ENCODE measurements around the gene DLGAP4.

The DLGAP4 gene

DNA sequence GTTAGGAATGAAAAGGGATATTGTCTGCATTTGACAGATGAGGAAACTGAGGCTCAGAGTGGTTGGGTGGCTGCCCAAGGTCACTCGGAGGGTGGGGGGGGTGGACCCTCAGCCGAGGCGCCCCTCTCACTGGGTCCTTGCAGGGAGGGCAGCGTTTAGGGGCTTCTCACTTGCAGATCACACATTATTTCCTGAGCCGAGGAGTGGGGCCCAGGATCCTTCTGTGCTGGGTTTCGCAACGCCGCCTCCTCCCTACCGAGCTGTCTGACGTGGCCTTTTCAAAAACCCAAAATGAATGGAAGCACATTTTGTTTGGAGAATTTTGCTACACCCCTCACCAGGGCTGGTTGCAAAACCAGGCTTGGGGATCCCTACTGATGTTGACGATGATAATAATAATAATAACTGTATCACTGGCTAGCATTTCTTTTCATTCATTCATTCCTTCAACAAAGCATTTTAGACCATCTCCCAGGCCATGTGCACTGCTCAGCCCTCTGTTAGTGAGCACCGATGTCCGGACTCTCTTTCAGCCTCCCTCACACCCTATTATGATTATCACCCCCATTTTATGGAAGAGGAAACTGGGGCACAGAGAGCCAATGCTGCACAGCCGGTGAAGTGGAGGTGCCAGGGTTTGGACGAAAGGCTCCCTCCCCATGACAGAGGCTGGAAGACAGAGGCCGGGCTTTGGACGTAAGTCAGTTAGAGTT lies 5.2 kb downstream of the DLGAP4 start:
- TF ChIP-seq, protein P1, sequence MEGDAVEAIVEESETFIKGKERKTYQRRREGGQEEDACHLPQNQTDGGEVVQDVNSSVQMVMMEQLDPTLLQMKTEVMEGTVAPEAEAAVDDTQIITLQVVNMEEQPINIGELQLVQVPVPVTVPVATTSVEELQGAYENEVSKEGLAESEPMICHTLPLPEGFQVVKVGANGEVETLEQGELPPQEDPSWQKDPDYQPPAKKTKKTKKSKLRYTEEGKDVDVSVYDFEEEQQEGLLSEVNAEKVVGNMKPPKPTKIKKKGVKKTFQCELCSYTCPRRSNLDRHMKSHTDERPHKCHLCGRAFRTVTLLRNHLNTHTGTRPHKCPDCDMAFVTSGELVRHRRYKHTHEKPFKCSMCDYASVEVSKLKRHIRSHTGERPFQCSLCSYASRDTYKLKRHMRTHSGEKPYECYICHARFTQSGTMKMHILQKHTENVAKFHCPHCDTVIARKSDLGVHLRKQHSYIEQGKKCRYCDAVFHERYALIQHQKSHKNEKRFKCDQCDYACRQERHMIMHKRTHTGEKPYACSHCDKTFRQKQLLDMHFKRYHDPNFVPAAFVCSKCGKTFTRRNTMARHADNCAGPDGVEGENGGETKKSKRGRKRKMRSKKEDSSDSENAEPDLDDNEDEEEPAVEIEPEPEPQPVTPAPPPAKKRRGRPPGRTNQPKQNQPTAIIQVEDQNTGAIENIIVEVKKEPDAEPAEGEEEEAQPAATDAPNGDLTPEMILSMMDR (IDR thresholded peaks at IDR 0.05; ENCODE audit: low read depth, low read length), result no peak
- H3K4me3 ChIP-seq (ENCODE audit: low read depth, low read length), result no peak overlapping the region

DNA sequence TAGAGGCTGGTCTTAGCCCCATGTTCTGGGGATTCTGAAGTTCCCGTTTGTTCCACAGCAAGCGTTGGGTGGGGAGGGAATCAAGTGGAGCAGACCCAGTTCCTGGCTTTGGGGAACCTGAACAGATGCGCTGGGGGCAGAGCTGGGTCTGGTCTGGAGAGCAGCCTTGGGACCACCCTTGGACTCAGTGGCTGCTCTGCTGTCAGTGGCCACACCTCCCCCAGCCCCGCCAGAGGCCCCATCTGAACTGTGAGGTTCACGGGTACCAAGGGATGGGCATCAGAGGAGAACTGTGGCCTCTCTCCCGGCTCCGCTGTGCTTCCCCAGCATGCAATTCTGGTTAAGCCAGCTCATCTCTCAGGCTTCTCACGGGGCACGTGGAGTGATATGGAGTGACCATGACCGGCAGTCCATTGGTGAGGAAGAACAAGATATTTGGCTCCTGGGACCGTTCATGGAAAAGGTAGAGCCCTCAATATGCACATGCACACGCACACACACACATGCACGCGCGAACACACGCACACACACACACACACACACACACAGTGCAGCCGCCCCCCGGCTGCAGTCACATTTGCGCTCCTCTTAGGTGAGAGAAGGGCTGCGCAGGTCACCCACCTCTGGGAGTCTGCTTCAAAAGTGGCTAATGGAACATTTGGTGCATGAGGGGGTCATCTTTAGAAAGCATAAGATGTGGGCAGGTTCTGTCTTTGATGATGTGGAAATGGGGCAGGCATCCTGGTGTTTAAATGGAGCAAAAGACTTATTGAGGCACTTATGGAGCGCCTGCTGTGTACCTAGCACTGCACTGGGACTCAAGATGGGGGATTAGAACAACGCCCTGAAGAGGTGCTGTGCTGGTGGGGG lies 6.0 kb downstream of the DLGAP4 start:
- no peak overlapping the region for H3K4me3 ChIP-seq (ENCODE audit: low read depth, low read length)
- TF ChIP-seq, protein P1 (IDR thresholded peaks at IDR 0.05; ENCODE audit: low read depth, low read length), result no peak

DNA sequence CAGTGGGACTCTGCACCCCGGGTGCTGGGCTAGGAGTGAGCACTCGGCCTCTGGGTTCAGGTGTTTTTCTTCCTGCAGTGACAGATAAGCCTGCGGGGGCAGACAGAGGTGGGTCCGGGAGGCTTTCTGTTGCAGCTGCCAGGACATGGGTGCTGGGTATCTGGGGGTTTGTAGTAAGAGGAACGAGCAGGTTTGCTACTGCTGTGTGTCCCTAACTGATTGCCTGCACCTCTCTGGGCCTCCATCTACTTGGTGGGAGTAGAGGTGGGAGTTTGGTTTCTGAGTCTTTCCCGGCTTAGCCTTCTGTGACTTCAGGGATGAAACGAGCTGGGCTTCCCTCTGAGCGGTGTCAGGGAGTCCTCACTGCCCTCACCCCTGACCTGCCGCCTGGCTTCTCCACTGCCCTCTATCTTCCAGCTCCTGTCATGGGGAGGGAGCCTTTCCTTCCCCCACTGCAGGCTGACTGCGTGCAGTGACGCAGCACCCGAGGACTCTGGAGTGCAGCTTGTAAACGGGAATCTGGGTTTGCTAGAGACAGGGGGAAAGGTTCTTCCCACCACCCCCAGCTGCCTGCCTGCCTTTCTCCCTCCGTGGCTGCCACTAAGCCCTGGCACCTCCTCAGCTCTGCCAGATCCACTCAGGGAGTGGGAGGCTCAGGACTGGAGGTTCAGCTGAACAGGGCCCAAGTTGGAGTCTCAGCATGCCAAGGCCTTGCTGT lies 6.7 kb downstream of the DLGAP4 start:
- TF ChIP-seq, protein P1 (IDR thresholded peaks at IDR 0.05; ENCODE audit: low read depth, low read length), result no peak

DNA sequence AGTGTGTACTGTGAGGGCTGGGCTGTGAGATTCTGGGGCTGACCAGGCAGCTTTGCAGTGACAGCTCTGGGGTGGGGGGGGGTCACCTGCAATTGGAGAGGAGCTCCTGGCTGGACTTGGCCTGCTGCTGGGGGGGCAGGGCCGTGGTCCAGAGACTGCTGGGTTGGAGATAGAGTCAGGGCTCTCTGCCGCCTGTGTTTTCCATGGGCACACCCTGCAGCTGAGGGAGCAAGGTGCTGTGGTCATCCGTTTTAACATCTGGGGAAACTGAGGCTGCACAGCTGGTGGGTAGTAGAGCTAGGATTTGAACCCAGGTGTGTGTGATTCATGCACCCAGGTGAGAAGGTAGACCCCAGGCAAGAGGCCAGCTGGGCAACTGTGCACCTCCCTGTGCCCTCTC lies 7.3 kb downstream of the DLGAP4 start:
- no peak overlapping the region for H3K4me3 ChIP-seq (ENCODE audit: low read depth, low read length)
- TF ChIP-seq, protein P1 (IDR thresholded peaks at IDR 0.05; ENCODE audit: low read depth, low read length), result no peak

More for the DNA sequence above, 6.7 kb downstream of the DLGAP4 start:
- no peak overlapping the region for H3K4me3 ChIP-seq (ENCODE audit: low read depth, low read length)

DNA sequence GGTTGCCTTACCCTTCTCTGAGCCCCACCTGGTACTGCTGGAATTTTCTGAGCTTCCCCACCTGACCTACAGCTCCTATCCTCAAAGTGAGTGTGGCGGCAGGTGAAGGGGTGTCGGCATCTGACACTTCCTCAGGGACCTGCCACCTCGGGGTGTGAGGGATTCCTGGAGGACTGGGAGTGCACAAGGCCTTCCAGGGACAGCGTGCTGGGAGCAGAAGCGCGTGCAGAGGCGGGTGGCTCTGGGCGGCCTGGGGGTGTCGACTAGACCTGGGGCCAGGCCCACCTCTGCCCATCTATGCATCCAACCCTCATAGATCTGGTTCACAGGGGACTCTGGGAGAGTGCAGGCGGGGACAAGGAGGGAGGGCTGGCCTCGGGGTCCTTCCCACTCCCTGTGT lies 7.8 kb downstream of the DLGAP4 start:
- TF ChIP-seq, protein P1 (IDR thresholded peaks at IDR 0.05; ENCODE audit: low read depth, low read length), result no peak

DNA sequence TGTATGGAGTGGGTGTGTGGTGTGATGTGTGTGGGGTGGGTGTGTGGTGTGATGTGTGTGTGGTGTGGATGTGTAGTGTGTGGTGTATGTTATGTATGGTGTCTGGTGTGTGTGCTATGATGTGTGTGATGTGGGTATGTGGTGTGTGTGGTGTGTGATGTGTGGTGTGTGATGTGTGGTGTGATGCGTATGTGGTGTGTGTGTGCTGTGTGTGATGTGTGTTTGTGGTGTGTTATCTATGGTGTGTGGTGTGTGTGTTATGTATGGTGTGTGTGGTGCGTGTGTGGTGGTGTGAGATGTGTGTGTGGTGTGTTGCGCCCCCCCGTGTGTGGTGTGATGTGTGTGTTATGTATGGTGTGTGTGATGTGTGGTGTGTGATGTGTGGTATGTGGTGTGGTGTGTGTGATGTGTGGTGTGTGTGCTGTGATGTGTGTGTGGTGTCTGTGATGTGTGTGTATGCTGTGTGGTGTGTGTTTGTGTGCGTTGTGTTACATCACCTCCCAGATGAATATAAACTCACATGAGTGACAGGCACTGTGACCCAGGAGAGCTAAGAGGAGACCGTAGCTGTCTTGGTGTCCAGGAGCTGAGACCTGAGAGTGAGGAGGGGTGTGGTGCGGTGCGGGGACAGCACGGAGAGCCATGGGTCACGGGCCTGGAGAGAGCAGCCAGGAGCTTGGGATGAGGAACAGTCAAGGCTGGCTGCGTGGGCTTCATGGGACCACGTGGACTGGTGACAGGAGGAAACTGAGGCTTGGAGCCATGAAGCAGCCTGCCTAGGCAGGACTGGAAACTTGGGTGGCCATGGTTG lies 8.8 kb downstream of the DLGAP4 start:
- H3K4me3 ChIP-seq (ENCODE audit: low read depth, low read length), result no peak overlapping the region
- TF ChIP-seq, protein P1 (IDR thresholded peaks at IDR 0.05; ENCODE audit: low read depth, low read length), result no peak

More for the DNA sequence above, 7.8 kb downstream of the DLGAP4 start:
- no peak overlapping the region for H3K4me3 ChIP-seq (ENCODE audit: low read depth, low read length)

Measured in WI38 (cell line).